HG02870 (cell line): ENCODE data around the gene N4BP2.

Experiments used
- ATAC-seq: cut with Tn5 transposase; IDR thresholded peaks from one replicate; pipeline ENCODE4 v1.9.1; 2021; ENCODE audit warnings: mild to moderate bottlenecking, moderate library complexity; ENCODE audit not compliant: unreplicated experiment

Gene N4BP2

GRCh38 chr4:40190465-40190864 lies 133.8 kb downstream of the N4BP2 start:
- ATAC-seq: no peak

- ATAC-seq: no peak
Measured at GRCh38 chr4:40190880-40191815, 134.5 kb downstream of the N4BP2 start.

GRCh38 chr4:40192114-40193015 lies 135.7 kb downstream of the N4BP2 start:
- peak; percentile 26 for ATAC-seq

- ATAC-seq: peak; percentile 30
Measured at GRCh38 chr4:40193016-40193571, 136.4 kb downstream of the N4BP2 start.

- ATAC-seq: no peak
Measured at GRCh38 chr4:40193578-40193977, 136.9 kb downstream of the N4BP2 start.

- ATAC-seq: no peak
Measured at GRCh38 chr4:40194602-40195161, 138.0 kb downstream of the N4BP2 start.

- no peak for ATAC-seq
Measured at GRCh38 chr4:40195182-40196177, 138.8 kb downstream of the N4BP2 start.

- ATAC-seq: no peak
Measured at GRCh38 chr4:40196272-40196671, 139.6 kb downstream of the N4BP2 start.

GRCh38 chr4:40196724-40197281 lies 140.2 kb downstream of the N4BP2 start, which contains the start of gene RHOH:
Gene RHOH (plus strand): TSS chr4:40197031. CDS start chr4:40243387, 46,356 bp downstream.
- no peak for ATAC-seq

- no peak for ATAC-seq
Measured at GRCh38 chr4:40197879-40198689, 141.4 kb downstream of the N4BP2 start.

GRCh38 chr4:40199179-40199670 lies 142.6 kb downstream of the N4BP2 start:
- ATAC-seq: no peak

GRCh38 chr4:40199999-40200874 lies 143.6 kb downstream of the N4BP2 start:
- ATAC-seq: peak; percentile 47

- no peak for ATAC-seq
Measured at GRCh38 chr4:40200875-40201801, 144.5 kb downstream of the N4BP2 start.

GRCh38 chr4:40201898-40202297 lies 145.2 kb downstream of the N4BP2 start:
- ATAC-seq: no peak

- no peak for ATAC-seq
Measured at GRCh38 chr4:40202474-40202873, 145.8 kb downstream of the N4BP2 start.
